Central memory CD8-positive, alpha-beta T cell (primary cell): ENCODE results near the gene CAMKK2.
"Not testable (repeated sequence)": the region's sequence is repeated elsewhere in the genome, so short reads cannot be mapped to it uniquely, and the experiment has no call there.

Experiments used
- ATAC-seq: fragments of 150-1000 bp; cut with Tn5 transposase; replicated peaks from 2 replicates; pipeline ENCODE4 v1.10.0; 2022; ENCODE audit warnings: mild to moderate bottlenecking, moderate FRiP score, moderate number of reproducible peaks; ENCODE audit not compliant: poor library complexity, severe bottlenecking; ENCODE audit errors: extremely low read depth
- DNase-seq, 2 donors: peaks; one replicate each; pipeline ENCODE4 v3.0.0; 2021; ENCODE audit warnings: low spot score in 2 of 2
- H3K27ac Mint-ChIP-seq: one replicate; pipeline ENCODE4 v1.8.0; 2022; ENCODE audit warnings: low read depth, mild to moderate bottlenecking, moderate library complexity, mixed read lengths
- H3K27me3 Mint-ChIP-seq: one replicate; pipeline ENCODE4 v1.8.0; 2022; ENCODE audit warnings: mixed read lengths
- H3K36me3 Mint-ChIP-seq: one replicate; pipeline ENCODE4 v1.8.0; 2022; ENCODE audit warnings: mild to moderate bottlenecking, moderate library complexity, mixed read lengths; ENCODE audit not compliant: insufficient read depth
- H3K4me1 Mint-ChIP-seq: one replicate; pipeline ENCODE4 v1.8.0; 2022; ENCODE audit warnings: mixed read lengths
- H3K4me3 Mint-ChIP-seq: one replicate; pipeline ENCODE4 v1.8.0; 2022; ENCODE audit warnings: mild to moderate bottlenecking, moderate library complexity, mixed read lengths
- H3K9me3 Mint-ChIP-seq: one replicate; pipeline ENCODE4 v1.8.0; 2022; ENCODE audit warnings: mixed read lengths

Gene CAMKK2

GRCh38 chr12:121205491-121205890 lies 91.0 kb downstream of the CAMKK2 start:
- H3K27me3 Mint-ChIP-seq = no peaks in the 10 kb centered on the region
- H3K36me3 Mint-ChIP-seq = peaks cover 7% of the 10 kb centered on the region
- no peaks in the 10 kb centered on the region for H3K9me3 Mint-ChIP-seq
- peaks cover 7% of the 10 kb centered on the region for H3K4me1 Mint-ChIP-seq
- H3K27ac Mint-ChIP-seq = no peak overlapping the region
- ATAC-seq = no peak
- no peak overlapping the region for H3K4me3 Mint-ChIP-seq
- no peak for DNase-seq

- H3K4me1 Mint-ChIP-seq = no peaks in the 10 kb centered on the region
- no peaks in the 10 kb centered on the region for H3K9me3 Mint-ChIP-seq
- H3K36me3 Mint-ChIP-seq = no peaks in the 10 kb centered on the region
- H3K27ac Mint-ChIP-seq = no peak overlapping the region
- H3K4me3 Mint-ChIP-seq = no peak overlapping the region
- H3K27me3 Mint-ChIP-seq = no peaks in the 10 kb centered on the region
- DNase-seq (no peak), ATAC-seq (no peak)
These were observed 93.0 kb downstream of the CAMKK2 start for GRCh38 chr12:121203482-121203881.

- Mint-ChIP-seq H3K36me3 (no peaks in the 10 kb centered on the region), H3K4me1 (no peaks in the 10 kb centered on the region), H3K9me3 (no peaks in the 10 kb centered on the region), H3K4me3 (no peak overlapping the region), H3K27me3 (no peaks in the 10 kb centered on the region), H3K27ac (no peak overlapping the region)
- no peak for ATAC-seq
- no peak for DNase-seq
These were observed 93.8 kb downstream of the CAMKK2 start for GRCh38 chr12:121202407-121203355.

- not testable (repeated sequence) for DNase-seq, H3K4me3 Mint-ChIP-seq, H3K27ac Mint-ChIP-seq, ATAC-seq, H3K4me1 Mint-ChIP-seq, H3K36me3 Mint-ChIP-seq, H3K9me3 Mint-ChIP-seq, H3K27me3 Mint-ChIP-seq
These were observed 95.4 kb downstream of the CAMKK2 start for GRCh38 chr12:121201140-121201539.

GRCh38 chr12:121198949-121199348 lies 97.6 kb downstream of the CAMKK2 start:
- no peaks in the 10 kb centered on the region for H3K36me3 Mint-ChIP-seq
- ATAC-seq (no peak), DNase-seq (no peak)
- no peaks in the 10 kb centered on the region for H3K4me1 Mint-ChIP-seq
- no peak overlapping the region for H3K4me3 Mint-ChIP-seq
- no peaks in the 10 kb centered on the region for H3K27me3 Mint-ChIP-seq
- H3K9me3 Mint-ChIP-seq = no peaks in the 10 kb centered on the region
- no peak overlapping the region for H3K27ac Mint-ChIP-seq

GRCh38 chr12:121196902-121197301 lies 99.6 kb downstream of the CAMKK2 start:
- no peaks in the 10 kb centered on the region for H3K9me3 Mint-ChIP-seq

GRCh38 chr12:121191151-121191550 lies 105.4 kb downstream of the CAMKK2 start:
- DNase-seq (no peak), ATAC-seq (no peak)
- Mint-ChIP-seq H3K27me3 (no peaks in the 10 kb centered on the region), H3K36me3 (no peaks in the 10 kb centered on the region), H3K4me1 (no peaks in the 10 kb centered on the region), H3K27ac (no peak overlapping the region), H3K4me3 (no peak overlapping the region), H3K9me3 (no peaks in the 10 kb centered on the region)

More at GRCh38 chr12:121196902-121197301, 99.6 kb downstream of the CAMKK2 start:
- Mint-ChIP-seq H3K4me1 (no peaks in the 10 kb centered on the region), H3K27me3 (no peaks in the 10 kb centered on the region), H3K4me3 (no peak overlapping the region), H3K36me3 (no peaks in the 10 kb centered on the region), H3K27ac (no peak overlapping the region)
- ATAC-seq = peak; percentile 32
- DNase-seq = no peak

- no peaks in the 10 kb centered on the region for H3K36me3 Mint-ChIP-seq
- no peaks in the 10 kb centered on the region for H3K27me3 Mint-ChIP-seq
- H3K4me1 Mint-ChIP-seq = no peaks in the 10 kb centered on the region
- DNase-seq = no peak
- H3K27ac Mint-ChIP-seq = no peak overlapping the region
- no peak overlapping the region for H3K4me3 Mint-ChIP-seq
- H3K9me3 Mint-ChIP-seq = no peaks in the 10 kb centered on the region
- no peak for ATAC-seq
These were observed 105.9 kb downstream of the CAMKK2 start for GRCh38 chr12:121190523-121191031.

GRCh38 chr12:121189619-121190155 lies 106.8 kb downstream of the CAMKK2 start:
- DNase-seq (no peak), ATAC-seq (no peak)
- Mint-ChIP-seq H3K9me3 (no peaks in the 10 kb centered on the region), H3K27me3 (no peaks in the 10 kb centered on the region), H3K27ac (no peak overlapping the region), H3K4me1 (no peaks in the 10 kb centered on the region), H3K4me3 (no peak overlapping the region), H3K36me3 (no peaks in the 10 kb centered on the region)

- Mint-ChIP-seq H3K27ac (no peak overlapping the region), H3K4me3 (no peak overlapping the region), H3K9me3 (no peaks in the 10 kb centered on the region), H3K27me3 (no peaks in the 10 kb centered on the region), H3K36me3 (no peaks in the 10 kb centered on the region), H3K4me1 (no peaks in the 10 kb centered on the region)
- no peak for ATAC-seq
- no peak for DNase-seq
These were observed 107.4 kb downstream of the CAMKK2 start for GRCh38 chr12:121189131-121189530.

GRCh38 chr12:121188227-121188626 lies 108.3 kb downstream of the CAMKK2 start:
- DNase-seq (no peak), ATAC-seq (no peak)
- Mint-ChIP-seq H3K36me3 (peaks cover 2% of the 10 kb centered on the region), H3K27me3 (no peaks in the 10 kb centered on the region), H3K4me1 (no peaks in the 10 kb centered on the region), H3K4me3 (no peak overlapping the region), H3K9me3 (no peaks in the 10 kb centered on the region), H3K27ac (no peak overlapping the region)
